Measurements from ENCODE around the gene FUNDC2.

Gene FUNDC2

GRCh38 chrX:155023907-155024833, 2.5 kb upstream of the FUNDC2 start:
- no peak for DNase-seq (ENCODE audit: low read depth)

- DNase-seq (ENCODE audit: low read depth), result no peak
These were observed 271 bp upstream of the FUNDC2 start for GRCh38 chrX:155026420-155026726.

- no peak for DNase-seq (ENCODE audit: low read depth)
These were observed 944 bp downstream of the FUNDC2 start for GRCh38 chrX:155027509-155028066.

GRCh38 chrX:155028129-155028528, 1.5 kb downstream of the FUNDC2 start:
- no peak for DNase-seq (ENCODE audit: low read depth)

GRCh38 chrX:155028877-155029291, 2.2 kb downstream of the FUNDC2 start:
- DNase-seq (ENCODE audit: low read depth), result no peak

GRCh38 chrX:155031657-155032056, 5.0 kb downstream of the FUNDC2 start:
- DNase-seq (ENCODE audit: low read depth), result no peak

- no peak for DNase-seq (ENCODE audit: low read depth)
These were observed 9.0 kb downstream of the FUNDC2 start for GRCh38 chrX:155035688-155036087.

GRCh38 chrX:155046129-155046810, 19.6 kb downstream of the FUNDC2 start:
- no peak for DNase-seq (ENCODE audit: low read depth)

- DNase-seq (ENCODE audit: low read depth), result no peak
These were observed 20.3 kb downstream of the FUNDC2 start for GRCh38 chrX:155046811-155047528.

- no peak for DNase-seq (ENCODE audit: low read depth)
These were observed 22.5 kb downstream of the FUNDC2 start for GRCh38 chrX:155048977-155049619.

- no peak for DNase-seq (ENCODE audit: low read depth)
These were observed 26.3 kb downstream of the FUNDC2 start for GRCh38 chrX:155052738-155053498.

- no peak for DNase-seq (ENCODE audit: low read depth)
These were observed 27.0 kb downstream of the FUNDC2 start for GRCh38 chrX:155053656-155054055.

GRCh38 chrX:155054255-155054654, 27.6 kb downstream of the FUNDC2 start:
- DNase-seq (ENCODE audit: low read depth), result no peak

- DNase-seq (ENCODE audit: low read depth), result no peak
These were observed 28.9 kb downstream of the FUNDC2 start for GRCh38 chrX:155055494-155055893.

- no peak for DNase-seq (ENCODE audit: low read depth)
These were observed 29.8 kb downstream of the FUNDC2 start for GRCh38 chrX:155056471-155056870.

GRCh38 chrX:155056877-155057792, 30.5 kb downstream of the FUNDC2 start:
- DNase-seq (ENCODE audit: low read depth), result peak; percentile 11

GRCh38 chrX:155061760-155062159, 35.1 kb downstream of the FUNDC2 start:
- no peak for DNase-seq (ENCODE audit: low read depth)

- DNase-seq (ENCODE audit: low read depth), result no peak
These were observed 38.5 kb downstream of the FUNDC2 start for GRCh38 chrX:155065035-155065734.

GRCh38 chrX:155068165-155068564, 41.5 kb downstream of the FUNDC2 start:
- DNase-seq (ENCODE audit: low read depth), result no peak
